GM19455 (cell line): ENCODE results near the gene DNAJB4.
A peak's percentile ranks its signal among the peaks of the same experiment; 100 is the strongest.

Experiments used
- ATAC-seq: cut with Tn5 transposase; IDR thresholded peaks from one replicate; pipeline ENCODE4 v1.9.1; 2021; ENCODE audit not compliant: unreplicated experiment

The DNAJB4 gene

DNA sequence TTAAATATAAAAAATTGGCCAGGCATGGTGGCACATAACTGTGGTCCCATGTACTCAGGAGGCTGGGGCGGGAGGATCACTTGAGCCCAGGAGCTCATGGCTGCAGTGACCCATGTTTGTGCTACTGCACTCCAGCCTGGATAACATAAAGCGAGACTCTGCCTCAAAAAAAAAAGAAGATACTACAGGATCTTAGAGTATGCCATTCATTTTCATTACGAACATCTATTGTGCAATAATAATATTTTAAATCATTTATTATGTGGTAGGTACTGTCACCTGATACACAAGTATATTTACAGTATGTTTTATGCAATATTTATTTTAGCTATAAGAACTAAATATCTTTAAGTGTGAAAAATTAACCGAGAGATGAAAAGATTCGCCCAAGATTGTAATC is 31.7 kb downstream of the DNAJB4 start:
- no peak for ATAC-seq

DNA sequence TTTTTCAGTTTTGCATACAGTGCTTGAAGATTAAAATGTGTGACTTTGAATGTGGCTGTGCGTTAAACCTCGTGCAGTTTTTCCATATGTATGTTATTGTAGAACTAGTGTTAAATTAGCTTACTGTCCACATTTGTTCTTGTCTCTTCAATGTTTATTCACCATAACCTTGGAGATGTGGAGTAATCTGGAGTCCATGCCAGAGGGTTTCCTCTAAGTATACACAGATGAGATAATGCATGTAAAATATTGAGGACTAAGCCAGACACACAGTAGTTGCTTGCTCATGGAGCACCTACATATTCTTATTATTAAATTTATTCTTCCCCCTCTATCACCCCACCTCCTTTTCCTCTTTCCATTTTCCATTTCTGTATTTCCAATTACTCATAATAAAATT is 33.3 kb downstream of the DNAJB4 start:
- ATAC-seq, result no peak

DNA sequence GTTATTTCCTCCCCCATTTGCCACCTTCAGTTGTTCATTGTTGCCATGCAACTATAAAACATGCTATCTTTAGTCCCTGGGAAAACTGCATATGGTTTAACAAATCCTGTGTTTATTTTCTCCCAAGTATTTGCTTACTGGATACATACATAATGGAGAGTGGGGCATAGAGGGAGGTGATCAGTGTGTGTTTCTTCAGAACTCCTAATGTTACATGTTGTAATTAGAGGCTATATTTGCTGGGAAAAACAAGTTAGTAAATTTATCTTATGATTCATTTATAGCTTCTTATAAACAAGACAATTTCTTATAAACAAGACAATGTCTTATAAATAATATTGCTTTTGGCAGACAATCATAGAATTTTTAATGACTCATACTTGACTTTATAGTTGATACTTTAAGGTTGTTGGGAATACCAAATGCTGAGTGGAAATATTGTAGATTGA is 33.8 kb downstream of the DNAJB4 start:
- ATAC-seq, result no peak

DNA sequence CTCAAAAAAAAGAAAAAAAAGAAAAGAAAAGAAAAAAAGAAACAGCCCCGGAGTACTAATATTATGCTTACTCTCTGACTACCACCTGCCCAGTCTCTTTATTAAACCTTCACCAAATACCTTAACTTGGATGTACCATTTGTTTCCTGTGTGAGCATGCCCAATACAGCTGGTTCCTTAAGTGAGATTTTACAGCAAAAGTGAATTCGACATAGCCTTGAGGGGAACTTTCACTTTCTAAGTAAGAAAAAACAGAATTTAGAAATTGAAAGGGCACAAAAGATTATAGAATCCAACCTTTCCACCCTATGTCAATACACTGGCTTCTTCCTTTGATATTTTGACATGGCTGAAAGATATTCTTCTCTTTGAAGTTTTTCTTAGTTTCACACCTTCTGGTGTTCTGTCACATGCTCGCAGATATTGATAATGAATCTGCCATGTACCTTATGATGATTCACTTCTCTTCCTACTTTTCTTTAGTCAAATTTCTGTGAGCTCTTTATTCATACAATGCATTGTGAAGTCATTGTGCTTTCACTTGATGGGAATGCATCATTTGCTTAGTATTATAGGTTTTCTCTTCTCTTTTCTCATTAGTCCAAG is 35.8 kb downstream of the DNAJB4 start:
- no peak for ATAC-seq

DNA sequence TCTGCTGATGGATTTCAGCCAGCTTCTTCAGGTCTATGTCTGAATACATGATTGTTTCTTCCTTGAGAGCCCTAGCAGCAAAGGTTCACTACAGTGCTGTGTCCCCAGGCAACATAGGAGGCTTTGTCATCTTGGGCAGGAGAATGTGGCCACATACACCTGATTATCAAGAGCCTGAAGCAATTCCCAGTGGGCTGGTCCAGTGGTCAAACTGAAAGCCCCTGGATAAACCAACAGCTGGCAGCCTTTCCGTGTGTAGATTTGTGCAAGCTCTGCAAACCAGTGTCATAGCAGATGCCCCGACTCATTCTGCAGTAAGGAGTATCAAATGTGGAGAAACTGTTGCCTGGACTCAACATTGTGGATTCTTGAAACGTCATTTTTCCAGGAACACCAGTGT is 38.7 kb downstream of the DNAJB4 start:
- no peak for ATAC-seq

DNA sequence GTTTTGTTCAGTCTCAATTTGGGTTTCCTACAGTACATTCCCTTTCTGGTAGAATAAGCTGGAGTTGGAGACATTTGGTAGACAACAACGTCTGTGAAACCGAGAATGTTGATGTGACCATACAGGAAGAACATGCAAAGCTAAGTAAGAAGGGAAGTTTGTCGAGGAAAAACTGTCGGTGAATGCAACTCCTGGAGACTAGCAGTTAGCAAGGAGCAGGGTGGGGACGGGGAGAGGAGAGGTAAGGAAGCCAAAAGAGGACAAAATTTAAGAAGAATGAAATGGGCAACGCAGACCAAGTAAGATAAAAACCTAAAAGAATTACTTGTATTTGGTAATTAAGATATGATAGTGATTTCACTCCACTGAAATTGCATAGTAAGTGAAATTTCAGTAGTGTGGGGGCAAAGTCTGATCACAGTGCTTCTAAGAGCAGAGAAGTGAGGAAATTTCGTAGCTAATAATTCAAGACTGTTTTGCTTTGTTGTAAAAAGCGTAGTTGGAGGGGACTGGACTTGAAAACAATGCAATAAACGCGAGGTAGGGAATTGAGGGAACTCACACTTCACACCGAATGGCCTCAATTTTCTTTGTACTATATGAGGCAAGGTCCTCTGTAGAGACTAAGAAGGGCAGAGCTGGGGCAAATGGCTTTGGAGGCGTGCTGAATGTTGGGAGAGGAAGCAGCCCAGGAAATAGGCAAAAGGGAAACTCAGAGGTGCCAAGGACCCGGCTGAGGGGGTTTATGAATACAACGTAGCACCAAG is 40.2 kb downstream of the DNAJB4 start:
- no peak for ATAC-seq

DNA sequence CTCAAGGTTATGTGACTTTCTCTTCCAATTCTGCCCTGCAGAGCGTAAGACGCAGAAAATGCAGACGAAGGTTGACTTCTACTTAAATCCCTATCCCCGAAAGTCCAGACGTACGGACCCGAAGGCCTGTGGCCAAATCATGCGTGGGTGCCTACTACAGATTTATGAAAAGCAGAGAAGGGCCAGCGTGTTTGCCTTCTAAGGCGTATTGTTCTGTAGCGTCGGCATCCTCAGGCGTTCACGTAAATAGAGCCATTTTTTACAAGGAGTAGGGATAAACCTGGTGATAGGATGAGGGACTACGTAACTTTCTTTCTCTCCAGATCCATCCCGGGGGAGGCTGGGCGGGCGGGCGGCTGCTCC is 40.8 kb downstream of the DNAJB4 start:
- no peak for ATAC-seq

DNA sequence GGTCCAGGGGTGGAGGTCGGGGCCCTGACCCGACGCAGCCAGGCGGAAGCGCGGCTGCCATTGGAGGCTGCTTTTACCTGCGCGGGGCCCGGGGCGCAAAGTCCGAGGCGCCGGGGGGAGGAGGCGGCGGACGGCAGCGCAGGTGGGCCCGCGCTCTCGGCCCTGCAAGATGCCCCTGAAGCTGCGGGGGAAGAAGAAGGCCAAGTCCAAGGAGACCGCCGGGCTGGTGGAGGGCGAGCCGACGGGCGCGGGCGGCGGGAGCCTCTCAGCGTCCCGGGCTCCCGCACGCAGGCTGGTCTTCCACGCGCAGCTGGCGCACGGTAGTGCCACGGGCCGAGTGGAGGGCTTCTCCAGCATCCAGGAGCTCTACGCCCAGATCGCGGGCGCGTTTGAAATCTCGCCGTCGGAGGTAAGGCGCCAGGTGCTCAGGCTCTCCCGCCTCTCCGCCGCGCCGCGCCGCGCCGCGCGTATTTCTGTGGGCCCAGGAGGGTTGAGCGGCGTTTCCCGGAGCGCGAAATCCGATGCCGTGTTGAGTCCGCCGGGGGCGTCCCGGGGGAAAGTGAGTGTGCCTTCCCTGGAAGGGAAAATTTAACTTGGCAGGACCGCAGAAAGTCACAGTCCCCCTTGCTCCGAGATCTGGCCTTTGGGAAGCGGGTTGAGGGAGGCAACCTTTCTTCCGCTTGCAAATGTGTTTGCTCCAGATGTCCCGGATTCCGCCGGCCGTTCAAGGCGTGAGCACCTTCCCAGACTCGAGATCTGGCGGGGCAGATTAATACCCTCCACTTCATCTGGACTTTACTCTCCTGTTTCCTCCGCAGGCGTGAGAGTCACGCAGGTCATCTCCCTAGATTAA is 41.4 kb downstream of the DNAJB4 start, which contains the start of gene GIPC2:
TSS of gene GIPC2 (plus strand) at position 41 of the 853 bp plus-strand sequence. CDS start at position 170, 129 bp downstream.
- no peak for ATAC-seq

DNA sequence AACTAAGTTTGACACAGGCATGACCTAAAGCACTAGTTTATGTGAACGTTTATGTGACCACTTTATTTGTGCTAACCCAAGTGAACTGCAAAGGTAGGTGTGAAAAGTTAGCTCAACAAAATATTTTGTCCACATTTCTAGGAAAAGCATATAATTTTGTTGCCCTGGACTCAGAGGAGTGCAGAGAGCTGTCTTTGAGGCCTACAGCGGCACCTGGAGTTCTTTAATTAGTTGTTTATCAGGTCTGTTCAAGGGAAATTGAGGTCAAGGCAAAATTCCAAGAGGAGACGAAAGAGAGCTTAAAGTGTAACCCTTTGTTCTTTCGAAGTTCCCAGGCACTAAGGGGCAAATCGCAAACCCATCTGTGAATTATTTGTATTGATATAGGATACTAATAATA is 42.4 kb downstream of the DNAJB4 start:
- no peak for ATAC-seq

DNA sequence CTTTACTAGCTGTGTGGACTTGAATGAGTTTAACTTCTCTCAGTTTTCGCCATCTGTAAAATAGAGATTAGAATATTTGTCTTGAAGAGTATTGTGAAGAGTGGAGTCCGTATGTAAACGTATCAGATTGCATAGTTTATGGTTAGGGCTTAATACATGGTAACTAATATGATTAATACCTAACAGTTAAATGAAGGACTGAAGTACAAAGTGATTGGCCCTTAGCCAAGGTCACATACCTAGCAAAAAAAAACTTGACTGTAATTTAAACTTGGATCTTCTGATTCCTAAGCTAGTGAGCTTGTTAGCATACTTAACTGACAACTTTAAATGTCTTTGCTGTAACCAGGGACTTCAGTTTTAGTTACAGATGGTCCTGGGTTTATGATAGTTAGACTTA is 42.9 kb downstream of the DNAJB4 start:
- no peak for ATAC-seq

DNA sequence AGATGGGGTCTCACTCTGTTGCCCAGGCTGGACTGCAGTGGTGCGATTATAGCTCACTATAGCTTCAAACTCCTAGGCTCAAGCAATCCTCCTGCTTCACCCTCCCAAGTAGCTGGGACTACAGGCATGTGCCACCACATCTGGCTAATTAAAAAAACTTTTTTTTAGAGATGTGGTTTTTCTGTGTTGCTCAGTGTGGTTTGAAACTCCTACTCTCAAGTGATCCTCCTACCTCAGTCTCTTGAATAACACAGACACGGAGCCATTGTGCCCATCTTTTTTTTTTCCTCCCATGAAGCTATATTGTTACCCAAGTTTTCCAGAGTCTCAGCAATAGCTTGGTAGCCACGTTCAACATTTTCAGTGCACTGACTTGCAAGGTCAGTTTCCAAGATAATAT is 43.7 kb downstream of the DNAJB4 start:
- ATAC-seq, result no peak

DNA sequence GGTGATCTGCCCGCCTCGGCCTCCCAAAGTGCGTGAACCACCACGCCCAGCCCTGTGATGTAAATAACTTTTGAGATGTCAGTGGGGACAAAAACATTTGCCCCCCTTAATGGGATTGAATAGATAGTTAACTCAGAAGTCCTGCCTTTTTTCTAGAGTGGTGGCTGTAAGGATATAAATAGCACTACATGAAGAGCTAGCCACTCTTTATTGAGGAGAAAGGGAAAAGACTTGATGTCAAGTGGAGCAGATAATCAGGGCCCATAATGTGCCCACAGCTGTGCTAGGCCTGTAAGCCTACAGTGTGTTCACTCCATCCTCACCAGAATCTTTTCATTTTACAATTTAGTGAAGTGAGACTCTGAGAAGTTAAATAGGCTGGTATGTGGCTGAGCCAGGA is 44.7 kb downstream of the DNAJB4 start:
- ATAC-seq, result no peak

DNA sequence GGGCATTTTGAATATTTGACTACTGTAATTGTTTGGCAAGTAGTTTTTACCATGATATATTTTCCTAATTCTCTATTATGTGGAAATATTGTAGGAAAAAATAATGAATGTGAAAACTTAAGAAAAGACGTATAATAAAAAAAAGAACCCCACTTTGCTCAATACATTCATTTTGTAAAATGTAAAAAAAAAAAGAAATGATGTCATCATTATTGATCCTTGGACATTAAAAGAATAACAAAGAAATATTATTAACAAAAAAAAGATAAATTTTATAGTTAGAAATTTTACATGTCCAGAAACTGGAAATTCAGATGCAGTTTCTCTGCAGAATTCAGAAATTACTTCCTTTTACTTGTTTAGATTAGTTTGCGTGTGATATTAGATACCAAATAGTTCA is 46.3 kb downstream of the DNAJB4 start:
- no peak for ATAC-seq

DNA sequence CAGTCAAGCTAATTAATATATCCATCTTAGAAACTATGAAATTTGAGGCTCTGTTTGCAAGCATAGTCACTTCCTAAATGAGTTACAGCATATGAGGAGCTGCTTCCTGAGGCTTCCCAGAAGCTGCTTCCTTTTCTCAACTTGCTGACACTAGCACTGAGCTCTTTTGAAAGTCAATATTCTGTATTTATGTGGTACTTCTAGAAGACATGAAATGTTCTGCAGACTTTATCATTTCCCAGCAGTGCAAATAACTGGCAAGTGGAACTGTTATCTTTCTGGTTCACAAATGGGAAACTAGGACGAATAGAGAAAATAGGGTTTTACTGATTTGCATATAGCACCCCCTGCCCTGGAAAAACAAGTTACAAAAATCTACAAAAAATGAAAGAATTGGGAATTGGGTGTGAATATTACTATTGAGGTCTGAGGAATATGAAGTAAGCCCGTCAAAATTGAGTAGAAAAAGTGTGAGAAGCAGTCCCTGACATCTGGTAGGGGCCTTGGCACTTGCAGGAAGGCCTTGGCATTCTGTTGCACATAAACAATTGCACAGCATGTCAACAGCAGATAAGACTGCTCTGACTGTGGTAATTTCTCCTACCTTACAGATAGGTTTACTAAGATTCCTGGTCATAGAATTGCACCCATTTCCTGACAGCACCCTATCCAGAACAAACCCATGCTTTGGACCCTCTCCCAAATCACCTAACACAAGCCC is 48.1 kb downstream of the DNAJB4 start:
- ATAC-seq, result no peak

DNA sequence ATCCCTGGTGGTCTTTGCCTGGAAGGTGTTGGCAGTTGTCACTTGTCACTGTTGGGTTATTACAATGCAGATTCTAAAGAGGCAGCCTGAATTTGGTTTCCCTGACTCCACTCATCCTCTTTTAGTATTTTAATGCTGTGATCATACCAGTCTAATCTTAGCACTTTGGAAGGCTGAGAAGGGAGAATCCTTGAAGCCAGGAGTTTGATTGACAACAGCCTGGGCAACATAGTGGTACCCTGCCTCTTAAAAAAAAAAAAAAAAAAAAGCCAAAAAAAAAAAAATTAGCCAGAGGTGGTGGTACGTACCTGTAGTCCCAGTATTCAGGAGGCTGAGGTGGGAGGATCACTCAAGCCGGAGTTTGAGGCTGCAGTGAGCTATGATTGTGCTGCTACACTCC is 48.8 kb downstream of the DNAJB4 start:
- no peak for ATAC-seq

DNA sequence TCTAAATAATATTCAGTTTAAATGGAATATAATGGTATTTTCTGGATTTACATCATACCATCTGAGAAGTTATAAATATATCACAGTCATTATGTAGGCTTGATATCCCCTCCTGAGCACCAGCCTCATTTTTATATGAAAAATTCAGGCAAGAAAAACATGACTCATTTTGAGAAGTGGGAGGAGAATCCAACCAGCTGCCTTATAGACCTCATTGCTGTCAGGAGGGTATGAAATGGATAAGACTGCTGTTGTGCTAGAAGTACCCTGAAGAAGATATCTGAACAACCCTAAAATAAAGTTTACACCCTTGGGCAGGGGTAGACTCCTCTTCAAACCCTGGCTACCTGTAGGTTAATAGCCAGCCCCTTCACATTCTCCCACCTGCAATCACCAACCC is 49.8 kb downstream of the DNAJB4 start:
- ATAC-seq, result no peak

DNA sequence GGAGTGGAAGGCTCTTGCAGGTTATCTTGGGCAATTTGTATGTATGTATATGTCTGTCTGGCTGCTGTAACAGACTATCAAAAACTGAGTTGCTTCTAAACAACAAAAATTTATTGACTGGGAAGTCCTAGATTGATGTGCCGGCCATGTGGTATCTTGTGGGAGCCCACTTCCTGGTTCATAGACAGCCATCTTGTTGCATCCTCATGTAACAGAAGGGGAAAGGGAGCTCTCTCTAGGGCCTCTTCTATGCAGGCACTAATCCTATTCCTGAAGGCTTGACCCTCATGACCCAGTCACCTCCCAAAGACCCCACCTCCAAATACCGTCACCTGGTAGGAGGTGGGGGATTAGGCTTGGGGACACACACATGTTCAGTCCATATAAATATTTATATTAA is 50.2 kb downstream of the DNAJB4 start:
- no peak for ATAC-seq

DNA sequence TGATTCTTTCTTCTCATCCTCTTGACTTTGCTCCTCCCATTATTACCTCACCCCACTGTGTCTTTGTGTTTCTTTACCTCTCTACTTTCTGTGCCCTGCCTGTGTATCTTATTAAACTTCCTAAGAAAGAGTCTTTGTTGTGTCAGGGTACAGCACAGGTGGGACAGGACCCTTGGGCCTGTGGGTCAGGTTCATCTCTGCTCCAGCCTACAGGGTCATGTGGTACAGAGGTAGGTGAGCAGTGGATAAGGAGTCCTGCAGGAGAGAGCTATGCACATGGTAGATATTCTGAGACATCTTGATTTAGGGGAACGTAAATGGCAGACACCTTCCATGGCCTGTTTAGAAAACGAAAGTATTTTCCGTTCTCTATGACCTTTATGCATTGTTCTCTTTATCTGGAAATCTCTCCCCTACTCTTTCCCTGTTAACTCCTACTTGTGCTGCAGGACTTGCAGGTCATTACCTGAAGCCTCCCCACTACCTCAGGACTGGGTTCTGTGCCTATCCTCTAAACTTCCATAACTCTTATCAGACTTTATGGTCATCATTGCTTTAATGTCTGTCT is 50.9 kb downstream of the DNAJB4 start:
- ATAC-seq, result no peak

DNA sequence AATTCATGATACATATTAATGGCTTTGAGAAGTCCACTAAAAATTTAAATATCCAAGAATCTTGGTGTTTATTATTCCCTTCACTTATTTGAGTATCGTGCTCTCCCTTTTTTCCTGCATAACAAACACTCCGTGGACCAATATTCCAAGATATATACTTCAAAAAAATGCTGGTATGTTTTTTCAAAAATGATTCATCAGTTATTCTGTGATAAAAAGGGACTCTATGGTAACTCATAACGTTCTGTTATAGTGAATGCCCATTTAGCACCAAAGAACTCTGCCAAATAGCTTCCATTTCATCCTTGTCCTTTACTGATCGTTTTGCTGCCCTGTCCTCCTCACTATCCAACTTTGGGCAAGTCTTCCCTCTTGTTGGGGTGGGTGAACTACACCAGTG is 53.9 kb downstream of the DNAJB4 start:
- ATAC-seq, result no peak

DNA sequence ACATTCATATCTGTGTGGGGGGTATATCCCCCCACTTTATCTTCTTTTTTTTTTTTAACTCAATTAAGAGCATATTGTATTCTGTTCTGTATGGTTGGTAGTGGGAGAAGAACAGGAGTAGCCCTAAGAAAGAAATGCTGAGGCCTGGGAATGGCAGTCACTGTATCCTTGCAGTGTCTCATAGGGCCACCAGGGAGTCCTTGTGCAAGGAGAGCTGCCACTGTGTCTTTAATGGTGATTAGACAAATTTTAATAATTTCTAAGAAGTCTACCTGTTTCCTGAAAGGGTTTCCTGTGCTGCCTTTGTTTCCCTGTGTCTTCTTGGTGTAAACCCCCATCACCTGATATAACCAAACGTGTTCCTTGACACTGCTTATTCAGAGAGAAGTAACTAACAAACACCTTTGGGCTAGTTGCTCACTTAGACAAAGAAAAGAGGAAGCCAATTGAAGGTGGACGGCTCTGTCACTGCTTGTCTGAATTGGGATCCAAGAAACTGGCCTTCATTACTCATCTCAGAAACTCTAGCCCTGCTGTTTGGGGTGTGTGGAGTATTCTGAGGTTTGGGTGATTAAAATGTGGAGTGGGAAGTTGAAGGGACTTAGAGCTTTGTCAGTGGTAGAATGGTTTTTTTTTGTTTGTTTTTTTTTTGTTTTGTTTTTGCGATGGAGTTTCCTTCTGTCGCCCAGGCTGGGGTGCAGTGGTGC is 56.3 kb downstream of the DNAJB4 start:
- ATAC-seq, result peak; percentile 79
